GM21515 (cell line): ENCODE measurements around the gene LHFPL6.

Source experiments
- ATAC-seq: cut with Tn5 transposase; IDR thresholded peaks from one replicate; pipeline ENCODE4 v1.9.1; 2021; ENCODE audit not compliant: unreplicated experiment

The LHFPL6 gene

DNA sequence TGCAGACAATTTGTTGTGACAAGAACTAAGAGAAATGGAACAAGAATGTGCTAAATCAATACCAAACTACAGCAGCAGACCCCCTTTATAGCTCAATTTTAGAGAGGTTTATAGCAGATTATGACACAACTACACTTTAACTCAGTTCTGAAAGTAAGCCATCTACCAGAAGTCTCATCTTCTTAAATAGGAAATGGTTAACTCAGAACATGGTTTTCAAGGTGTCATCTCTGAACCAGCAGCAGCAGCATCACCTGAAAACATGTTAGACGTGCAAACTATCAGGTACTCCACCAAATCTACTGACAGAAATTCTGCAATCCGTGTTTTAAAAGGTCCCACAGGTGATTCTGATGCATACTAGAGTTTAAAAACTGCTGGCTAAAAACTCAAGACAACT, 6.8 kb downstream of the LHFPL6 start:
- ATAC-seq: no peak

DNA sequence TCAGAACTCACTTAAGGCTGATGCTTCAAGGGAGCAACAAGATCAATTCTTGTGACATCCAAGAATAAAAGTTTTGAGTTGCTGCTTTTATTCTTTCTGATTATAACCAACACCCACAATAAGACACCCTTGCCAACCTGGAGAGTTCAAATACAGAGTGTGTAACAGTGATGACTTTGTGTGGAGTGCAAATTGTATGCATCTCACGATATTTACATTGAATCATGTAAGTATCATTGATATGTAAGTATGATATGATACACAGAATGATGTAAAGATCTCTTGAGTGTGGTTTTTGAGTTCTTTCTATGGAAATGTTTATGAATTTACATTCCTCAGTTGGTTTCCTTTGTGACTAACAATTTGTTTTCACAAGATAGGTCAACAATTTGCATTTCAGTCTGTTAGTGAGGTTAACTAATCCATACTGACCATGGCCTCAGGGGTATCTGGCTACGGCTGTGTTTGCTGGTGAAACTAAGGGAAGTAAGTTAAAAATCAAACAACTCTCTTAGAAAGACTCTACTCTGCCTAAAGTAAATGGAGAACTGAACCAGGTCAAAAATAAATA, 12.4 kb downstream of the LHFPL6 start:
- ATAC-seq: no peak

DNA sequence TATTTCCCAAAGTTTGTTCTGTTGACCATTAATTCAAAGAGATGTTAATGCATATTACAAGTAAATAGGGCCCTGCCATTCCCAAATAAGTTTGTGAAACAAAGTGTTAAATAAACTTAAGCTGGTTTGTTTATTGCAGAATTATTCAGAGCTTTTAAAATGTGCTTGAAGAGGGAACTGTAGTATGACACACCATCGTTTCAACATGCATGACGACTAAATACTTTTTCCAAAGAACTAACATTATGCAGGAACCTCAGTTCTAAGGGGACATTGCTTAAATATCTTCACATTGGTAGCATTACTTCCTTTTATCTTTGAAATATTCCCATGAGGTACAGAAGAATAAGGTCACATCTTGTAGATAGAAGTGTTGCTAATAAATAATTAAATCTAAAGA, 14.6 kb downstream of the LHFPL6 start:
- ATAC-seq: no peak

DNA sequence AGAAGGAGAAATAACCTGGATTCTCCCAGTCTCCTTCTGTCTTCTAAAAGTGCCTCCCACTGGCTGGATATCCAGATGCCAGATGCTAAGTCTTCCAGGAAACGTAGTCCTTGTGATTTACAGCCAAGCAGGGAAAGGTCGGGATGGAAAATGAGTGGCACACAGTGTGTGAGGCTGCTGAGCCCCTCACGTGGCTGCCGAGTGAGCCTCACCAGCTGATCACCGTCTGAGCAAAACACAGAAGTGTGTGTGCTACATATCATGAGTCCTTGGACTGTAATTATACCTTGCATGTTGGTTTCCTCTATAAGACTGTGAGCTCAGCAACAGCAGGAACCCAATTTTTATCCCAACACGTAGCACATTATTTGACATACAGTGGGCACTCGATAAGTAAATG, 15.1 kb downstream of the LHFPL6 start:
- ATAC-seq: no peak

DNA sequence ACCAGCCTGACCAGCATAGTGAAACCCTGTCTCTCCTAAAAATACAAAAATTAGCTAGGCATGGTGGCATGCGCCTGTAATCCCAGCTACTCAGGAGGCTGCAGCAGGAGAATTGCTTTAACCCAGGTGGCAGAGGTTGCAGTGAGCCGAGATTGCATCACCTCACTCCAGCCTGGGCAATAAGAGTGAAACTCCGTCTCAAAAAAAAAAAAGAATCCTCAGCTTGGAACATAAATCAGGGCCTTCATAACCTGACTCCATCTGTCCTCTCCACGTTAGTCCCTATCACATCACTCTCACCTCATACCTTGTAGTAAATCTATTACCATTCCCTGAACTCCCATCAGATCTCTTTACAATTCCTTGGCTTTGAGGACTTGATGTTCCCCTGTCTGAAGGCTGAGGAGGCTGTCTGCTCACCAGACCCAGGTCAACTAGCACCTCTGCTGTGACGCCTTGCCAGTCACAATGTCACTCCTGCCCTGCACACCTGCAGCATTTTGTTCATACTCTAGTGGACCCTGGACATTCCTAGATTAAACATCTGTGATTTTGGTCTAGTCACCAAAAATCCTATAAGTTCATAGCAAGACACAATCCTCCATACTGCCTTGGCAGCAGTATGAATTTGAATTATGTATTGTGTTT, 15.9 kb downstream of the LHFPL6 start:
- no peak for ATAC-seq

DNA sequence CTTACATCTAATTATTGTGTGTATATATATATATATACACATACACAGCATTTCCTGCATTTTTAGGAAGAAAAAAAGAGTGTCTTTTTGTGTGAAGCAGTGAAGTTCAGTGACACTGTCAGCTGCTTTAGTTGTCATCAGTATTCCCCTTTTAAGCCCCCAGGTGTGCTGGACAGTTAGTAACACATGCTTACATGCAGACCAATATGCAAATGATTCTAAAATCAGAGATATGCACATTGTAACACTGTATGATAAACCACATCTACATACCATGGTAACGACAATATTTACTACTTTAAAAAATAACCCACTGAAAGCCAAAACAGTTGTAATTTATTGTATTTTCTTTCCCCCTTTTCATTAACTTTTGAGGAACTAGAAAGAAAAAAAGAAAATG, 16.8 kb downstream of the LHFPL6 start:
- ATAC-seq: no peak

DNA sequence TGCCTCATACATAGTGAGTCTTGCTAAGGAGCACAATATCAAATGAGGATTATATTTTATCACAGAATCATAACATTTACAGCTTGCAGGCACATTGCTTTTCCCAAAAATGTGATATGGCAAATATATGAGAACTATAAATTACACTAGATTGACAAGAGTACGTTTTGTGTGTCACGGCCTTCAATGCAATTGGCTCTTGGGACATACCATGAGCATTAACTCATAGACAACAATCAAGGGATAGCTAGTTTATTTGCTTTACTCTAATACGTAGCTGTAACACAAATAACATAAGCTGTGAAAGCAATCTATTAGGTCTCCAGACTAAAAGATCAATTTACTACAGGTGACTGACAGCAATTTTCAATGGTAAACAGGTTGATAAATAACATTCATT, 17.8 kb downstream of the LHFPL6 start:
- ATAC-seq: no peak

DNA sequence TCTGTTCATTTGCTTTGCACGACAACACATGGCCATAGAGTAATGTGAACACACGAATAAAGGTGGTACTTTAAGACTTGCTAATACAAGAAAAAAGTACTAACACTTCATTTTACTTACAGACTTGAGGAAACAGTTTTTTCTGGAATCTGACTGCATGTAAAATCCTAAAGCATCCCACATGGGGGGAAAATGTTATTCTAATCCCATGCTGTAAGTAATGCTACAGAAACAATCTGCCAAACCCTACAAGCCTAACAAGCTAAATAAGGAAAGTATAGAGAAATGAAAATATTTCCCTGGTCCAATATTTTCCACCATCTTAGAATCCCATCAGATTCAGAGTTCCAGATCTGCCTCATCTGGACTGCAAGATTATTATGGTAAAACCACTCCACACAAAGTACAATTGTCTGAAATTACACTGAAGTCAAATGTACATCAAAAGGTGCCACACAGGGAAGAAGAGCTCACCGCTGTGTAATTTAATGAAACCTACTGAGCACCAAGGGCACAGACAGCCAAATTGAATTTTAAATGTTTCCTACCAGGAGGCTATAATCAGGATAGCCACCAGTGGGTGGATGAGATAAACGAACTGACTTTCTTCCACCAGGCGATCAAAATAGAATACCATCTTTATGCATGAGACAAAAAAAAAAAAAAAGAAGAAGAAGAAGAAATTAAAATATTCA, 22.0 kb downstream of the LHFPL6 start:
- no peak for ATAC-seq

DNA sequence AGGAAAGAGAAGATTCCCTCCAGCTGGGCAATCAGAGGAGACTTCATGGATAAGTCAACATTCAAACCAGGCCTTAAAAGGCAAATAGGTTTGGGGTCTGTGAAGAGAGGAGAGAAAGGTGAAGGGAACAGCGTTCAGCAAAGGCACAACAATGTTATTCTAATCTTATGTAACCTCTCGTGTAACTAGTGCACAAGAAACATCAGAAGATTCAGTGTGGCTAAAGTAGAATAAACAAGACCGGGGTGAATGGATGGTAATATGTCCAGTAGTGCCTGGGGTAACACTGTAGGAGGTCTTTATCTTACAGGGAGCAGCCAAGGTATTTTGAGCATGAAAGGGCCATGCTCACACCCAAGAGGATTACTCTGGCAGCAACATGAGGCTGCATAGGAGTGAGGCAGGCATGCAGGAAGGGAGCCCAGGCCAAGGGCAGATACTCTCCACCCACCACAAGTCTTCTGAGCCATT, 24.1 kb downstream of the LHFPL6 start:
- ATAC-seq: no peak

DNA sequence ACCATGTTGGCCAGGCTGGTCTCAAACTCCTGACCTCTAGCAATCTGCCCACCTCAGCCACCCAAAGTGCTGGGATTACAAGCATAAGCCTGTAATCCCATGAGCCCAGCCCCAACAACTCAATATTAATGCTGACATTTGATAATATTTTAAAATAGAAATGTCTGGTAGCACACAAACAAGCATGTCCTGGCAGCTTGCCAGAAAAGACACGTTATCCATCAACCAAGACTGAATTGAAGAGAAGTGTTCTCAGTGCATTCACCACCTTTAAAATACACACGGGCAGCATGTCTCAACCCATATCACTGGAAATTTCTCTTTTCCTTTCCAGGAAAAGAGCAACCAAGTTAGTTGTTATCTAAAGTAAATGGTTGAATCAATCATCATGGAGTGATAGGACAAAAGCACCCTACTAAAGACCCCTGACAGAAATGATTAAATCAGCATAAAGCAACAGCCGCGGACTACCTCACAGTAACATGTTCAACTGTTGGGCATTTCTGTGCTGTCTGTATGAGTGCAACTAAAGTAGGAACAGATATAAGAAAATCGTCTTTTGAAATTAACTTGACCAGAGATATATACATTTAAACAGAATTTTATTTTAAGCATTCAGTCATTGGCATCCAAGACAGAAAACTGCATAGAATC, 25.0 kb downstream of the LHFPL6 start:
- no peak for ATAC-seq

DNA sequence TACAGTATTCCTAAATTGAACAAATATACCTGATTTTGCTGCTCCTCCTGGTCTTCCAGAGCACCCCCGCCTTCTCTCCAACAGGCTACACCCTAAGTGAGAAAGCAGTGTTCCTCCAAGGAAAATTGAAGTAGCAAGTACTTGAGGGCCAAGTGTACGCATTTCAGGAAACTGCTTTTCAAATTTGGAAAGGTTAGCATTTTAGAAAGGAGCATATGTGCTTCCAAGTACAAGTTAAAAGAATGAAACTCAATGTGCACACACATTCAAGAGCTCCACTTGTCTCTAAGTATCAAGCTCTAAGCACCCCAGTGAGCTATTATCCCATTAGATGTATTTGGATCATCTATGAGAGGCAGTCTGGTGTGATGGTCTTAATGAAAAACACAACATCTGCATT, 25.8 kb downstream of the LHFPL6 start:
- no peak for ATAC-seq

DNA sequence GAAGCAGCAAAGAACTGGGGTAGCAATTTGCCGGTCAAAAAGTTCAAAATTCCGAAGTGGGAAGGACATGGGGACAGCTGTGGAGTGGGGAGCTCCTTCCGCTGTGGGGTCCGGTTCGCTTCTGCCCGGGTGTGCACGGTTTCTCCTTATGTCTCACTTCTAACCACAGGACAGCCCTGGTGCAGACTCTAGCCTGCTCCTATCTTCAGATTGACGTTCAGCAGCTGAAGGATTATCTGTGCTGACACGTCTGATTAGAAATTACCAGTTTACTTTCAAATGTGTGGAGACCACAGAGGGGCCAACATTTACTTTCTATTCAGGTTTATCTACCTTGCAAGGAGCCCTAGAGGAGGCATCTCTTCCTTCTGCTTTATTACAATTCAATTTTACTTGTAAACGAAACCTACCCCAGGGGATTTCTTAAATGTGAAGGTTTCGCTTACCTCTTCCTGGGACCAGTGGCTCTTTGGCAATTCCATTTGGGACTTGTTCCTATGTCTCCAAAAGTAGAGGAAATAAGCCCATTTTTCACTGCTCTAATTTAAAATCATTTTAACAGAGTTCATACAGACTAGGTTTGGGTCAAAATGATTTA, 27.3 kb downstream of the LHFPL6 start:
- ATAC-seq: no peak

DNA sequence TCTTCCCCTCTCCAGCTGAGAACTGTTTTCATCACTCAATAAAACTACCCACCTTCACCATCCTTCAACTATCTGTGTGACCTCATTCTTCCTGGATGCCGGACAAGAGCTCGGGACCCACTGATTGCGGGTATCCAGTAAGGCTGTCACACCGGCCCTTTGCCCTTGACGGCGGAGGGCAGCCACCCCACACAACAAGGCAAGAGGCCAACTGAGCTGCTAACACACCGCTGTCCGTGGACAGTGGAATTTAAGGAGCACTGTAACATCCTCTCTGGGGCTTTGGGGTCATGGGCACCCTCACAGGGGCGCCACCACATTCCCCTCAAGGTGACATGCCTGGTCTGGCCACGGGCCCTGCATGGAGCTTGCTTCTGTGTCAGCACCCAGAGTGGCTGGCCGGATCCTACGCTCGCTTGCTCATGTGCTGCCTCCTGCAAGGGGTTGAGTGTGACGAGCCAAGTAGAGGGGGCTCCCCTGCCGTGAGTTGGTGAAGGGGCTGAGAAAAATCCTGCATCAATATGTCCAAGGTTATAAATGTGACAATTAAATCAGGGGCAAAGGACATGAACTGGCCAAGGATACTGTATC, 31.4 kb downstream of the LHFPL6 start:
- ATAC-seq: no peak

DNA sequence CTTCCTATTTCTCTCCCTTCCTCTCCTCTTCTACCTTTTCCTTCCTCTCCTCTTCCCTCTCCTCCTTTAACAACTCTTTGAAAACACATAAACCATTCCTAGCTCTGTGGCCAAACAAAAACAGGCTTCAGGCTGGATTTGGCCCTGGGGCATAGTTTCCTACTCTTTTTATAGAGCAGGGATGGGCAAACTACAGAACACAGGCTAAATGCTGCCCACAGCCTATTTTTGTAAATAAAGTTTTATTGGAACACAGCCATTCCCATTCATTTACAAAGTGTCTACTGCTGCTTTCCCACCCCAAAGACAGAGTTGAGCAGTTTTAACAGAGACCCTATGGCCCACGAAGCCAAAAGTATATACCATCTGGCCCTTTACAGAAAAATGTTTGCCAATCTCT, 35.4 kb downstream of the LHFPL6 start:
- ATAC-seq: no peak

DNA sequence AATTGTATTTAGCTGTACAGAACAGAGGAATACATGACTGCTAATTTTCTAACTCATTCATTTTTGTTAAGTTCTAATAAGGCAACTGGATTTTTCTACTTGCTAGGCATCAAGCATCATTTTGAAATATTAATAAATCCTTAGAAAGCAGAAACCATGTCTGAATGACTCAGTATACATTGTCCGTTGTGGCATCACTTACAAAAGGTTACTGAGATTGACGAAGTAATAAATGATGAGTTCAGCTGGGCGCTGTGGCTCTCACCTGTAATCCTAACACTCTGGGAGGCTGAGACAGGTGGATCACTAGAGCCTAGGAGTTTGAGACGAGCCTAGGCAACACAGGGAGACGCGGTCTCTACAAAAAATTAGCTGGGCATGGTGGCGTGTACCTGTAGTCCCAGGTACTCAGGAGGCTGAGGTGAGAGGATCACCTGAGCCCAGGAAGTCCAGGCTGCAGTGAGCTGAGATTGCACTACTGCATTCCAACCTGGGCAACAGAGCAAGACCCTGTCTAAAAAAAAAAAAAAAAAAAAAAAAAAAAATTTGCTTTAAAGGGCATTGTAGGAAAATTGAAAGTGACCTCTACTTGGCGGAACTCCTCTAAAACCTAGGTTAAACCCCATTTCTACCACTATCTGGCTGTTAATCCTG, 36.6 kb downstream of the LHFPL6 start:
- no peak for ATAC-seq

DNA sequence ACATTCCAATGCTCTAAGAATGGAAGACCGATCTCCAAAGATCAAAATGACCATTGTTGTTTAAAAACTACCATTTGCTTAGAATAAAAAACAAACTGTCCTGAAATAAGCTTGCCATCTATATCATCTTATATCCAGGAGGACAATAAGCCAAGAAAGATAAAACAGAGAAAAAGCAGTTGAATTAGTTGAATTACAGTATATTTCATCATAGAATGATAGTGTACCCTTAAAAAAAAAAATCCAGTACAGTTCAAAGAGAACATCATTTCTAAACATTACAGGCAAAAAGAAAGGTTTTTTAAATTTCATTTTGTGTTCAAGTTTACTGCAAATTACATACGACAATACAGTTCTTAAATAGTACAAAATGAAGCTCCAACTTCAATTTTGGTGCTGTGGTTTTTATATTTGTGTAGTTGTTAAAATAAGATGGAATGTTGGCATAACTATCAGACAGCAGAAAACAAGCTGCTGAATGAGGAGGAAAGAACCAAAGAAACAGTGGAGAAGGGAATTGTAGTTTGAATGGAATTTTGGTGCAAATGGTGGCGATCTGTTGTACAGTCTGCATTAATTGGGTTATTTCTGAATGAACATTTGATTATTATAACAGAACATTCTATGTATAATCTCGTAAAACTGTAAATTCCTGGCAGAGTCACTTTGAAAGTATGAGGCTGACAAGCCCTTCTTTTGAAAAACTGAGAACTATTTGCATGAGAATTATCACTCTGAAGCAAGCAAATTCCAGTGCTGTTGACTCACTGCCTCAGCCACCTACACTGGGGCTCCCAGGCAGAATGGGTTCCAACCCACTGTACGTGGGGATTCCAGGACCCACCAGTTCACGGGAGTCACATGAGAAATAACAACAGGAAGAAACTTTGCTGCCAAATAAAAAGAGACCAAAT, 37.7 kb downstream of the LHFPL6 start:
- no peak for ATAC-seq

DNA sequence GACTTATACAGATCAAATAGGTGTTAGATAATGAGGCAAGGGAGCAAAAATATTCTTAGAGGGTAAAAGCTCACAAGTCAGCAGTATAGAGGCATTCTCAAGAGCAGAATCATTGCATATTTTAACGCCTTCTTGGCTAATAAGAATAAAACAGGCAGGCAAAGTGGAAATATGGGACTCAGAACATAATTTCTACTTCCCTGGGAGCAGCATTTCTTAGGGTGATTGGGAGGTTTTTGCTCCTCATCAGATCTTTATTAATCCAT, 39.6 kb downstream of the LHFPL6 start:
- no peak for ATAC-seq

DNA sequence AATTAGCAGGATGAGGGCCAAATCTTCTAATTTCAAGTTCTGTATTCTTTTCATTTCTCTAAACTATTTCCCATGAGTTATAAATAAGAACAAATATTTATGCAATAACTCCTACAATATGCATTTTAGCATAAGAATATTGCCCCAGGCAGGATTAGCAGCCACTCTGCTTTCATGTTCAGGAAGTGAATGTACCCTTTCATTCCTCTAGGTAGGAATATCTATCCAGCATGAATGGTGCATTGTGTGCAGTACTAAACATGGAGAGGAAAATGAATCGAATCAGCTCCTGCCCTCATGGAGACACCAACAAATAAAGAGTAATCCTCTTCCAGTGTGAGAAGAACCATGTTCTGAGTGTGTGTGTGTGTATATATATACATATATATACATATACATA, 41.0 kb downstream of the LHFPL6 start:
- ATAC-seq: no peak

DNA sequence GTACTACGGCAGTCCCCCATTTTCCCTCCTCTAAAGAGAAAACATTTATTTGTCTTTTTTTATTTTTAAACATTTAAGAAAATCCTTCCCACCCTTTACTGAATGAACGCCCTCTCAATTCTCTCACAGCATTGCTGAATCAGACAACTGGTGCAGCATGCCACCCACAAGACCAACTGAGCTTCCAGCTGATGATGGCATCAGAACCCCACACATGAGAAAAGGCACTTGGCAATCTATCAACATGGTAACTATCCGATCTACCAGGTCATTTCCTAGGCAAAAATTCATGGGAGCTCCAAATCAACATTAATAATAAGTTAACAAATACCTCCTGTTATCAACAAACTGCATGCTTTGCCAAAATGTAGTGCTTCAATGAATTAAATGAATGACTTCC, 43.1 kb downstream of the LHFPL6 start:
- no peak for ATAC-seq
